Measurements from ENCODE around the gene MAP1LC3A.
A peak's percentile ranks its signal among the peaks of the same experiment; 100 is the strongest.

The MAP1LC3A gene

DNA sequence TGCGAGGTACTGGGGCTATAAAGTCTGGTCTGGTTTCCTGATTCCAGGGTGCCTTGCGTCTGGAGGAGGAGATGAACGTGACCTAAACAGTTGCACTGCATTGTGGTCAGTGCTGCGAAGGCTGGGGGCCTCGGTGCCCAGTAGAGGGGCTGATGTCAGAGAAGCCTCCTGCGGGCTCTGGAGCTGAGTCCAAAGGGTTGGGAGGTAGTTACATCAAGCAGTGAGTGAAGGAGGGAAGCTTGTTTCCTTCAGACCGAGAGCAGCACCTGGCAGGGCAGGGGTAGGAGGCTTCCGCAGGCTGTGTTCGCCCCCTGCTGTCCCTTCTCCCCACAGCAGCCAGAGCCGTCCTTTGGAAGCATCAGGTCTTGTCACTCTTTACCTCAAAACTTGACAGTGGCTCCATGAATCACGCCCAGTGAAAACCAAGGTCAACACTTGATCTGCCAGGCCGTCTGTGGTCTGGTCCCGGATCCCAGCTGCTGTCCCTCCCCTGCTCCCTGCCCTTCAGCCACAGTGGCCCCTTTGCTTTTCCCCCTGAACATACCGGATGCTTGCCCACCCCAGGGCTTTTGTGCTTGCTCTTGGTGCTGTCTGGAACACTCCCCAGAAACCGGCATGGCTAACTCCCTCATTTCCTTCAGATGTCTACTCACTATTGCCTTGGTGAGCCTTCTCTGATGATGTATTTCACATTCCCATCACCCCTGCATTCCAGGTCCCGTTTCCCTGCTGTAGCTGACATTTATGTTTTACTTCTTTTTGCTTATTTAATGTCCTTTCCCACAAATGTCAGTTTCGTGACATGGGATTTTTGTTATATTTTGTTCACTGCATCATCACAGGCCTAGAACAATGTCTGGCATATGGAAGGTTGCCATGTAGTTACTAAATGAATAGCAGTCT is 35.3 kb upstream of the MAP1LC3A start:
- Mint-ChIP-seq H3K4me1 (ENCODE audit: low read depth) (peaks cover 46% of the 10 kb centered on the region), H3K27ac (peak overlapping the region; percentile 41), H3K36me3 (ENCODE audit: low read depth) (peaks cover 76% of the 10 kb centered on the region), H3K9me3 (no peaks in the 10 kb centered on the region), H3K27me3 (no peaks in the 10 kb centered on the region), H3K4me3 (peak overlapping the region; percentile 3)
- DNase-seq: peak; percentile 69

DNA sequence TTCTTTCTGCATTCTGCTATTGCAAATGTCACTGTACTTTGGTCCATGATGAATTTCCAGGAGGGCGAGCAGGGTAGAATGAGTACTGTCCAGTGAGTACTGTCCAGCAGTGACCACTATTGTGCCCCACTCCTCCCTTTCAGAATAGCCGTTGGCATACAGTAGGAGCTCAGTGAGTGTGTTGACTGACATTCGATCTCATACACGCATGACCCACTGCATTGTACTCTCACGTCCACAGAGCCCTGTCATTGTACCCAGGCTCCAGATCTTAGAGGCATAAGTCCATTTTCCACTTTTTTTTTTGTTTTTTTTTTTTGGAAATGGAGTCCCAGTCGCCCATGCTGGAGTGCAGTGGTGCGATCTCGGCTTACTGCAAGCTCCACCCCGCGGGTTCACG is 34.1 kb upstream of the MAP1LC3A start:
- Mint-ChIP-seq H3K9me3 (no peaks in the 10 kb centered on the region), H3K4me3 (no peak overlapping the region), H3K4me1 (ENCODE audit: low read depth) (peaks cover 37% of the 10 kb centered on the region), H3K36me3 (ENCODE audit: low read depth) (peaks cover 81% of the 10 kb centered on the region), H3K27me3 (no peaks in the 10 kb centered on the region), H3K27ac (peak overlapping the region; percentile 47)
- no peak for DNase-seq

DNA sequence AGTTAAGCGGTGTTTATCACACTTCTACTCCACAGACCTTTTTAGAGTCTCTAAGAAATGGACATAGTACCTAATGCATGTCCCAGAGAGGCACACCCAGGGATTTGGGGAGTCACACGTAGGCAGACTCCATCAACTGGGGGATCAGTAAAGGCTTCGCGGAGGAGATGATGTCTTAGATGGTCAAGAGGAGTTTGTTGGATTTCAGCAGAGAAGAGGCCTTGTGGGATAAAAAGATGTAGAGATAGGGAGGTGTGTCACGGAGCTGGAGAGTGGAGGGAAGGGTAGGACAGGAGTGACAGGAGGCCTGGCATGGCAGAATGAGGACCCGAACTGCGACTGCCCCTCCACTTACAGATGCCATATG is 33.2 kb upstream of the MAP1LC3A start:
- Mint-ChIP-seq H3K27ac (no peak overlapping the region), H3K4me3 (no peak overlapping the region), H3K27me3 (no peaks in the 10 kb centered on the region), H3K9me3 (no peaks in the 10 kb centered on the region), H3K36me3 (ENCODE audit: low read depth) (peaks cover 83% of the 10 kb centered on the region), H3K4me1 (ENCODE audit: low read depth) (peaks cover 33% of the 10 kb centered on the region)
- no peak for DNase-seq

DNA sequence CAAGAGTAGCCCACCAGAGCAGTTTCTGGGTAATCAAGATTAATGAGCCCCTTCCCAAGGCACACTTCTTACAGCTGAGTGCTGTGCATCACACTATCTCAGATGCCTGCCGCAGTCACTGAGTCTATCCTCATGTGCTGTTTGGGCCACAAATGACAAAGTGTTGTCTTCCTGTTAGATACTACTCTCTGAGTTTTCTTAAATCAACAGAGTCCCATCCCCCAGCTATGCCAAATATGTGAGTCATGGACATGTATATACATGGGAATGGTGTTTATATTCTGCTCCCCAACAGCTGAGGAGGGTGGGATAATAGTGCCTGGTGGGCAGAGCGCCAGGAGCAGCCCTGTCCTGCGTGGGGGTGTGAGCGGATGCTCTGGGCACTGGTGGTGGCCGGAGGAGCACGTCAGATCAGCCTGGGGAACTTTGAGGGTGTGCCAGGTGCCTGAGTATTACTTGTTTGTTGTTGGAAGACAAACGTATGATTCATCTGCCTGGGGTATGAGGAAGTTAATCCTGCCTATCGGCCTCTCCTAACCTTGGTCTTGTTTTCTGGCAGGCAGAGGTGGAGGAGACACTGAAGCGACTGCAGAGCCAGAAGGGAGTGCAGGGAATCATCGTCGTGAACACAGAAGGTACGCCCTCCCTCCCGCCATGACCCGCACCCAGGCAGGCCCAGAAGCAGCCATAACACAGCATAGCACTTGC is 32.7 kb upstream of the MAP1LC3A start:
- Mint-ChIP-seq H3K27me3 (no peaks in the 10 kb centered on the region), H3K27ac (peak overlapping the region; percentile 9), H3K36me3 (ENCODE audit: low read depth) (peaks cover 85% of the 10 kb centered on the region), H3K9me3 (no peaks in the 10 kb centered on the region), H3K4me3 (no peak overlapping the region), H3K4me1 (ENCODE audit: low read depth) (peaks cover 33% of the 10 kb centered on the region)
- DNase-seq: no peak

DNA sequence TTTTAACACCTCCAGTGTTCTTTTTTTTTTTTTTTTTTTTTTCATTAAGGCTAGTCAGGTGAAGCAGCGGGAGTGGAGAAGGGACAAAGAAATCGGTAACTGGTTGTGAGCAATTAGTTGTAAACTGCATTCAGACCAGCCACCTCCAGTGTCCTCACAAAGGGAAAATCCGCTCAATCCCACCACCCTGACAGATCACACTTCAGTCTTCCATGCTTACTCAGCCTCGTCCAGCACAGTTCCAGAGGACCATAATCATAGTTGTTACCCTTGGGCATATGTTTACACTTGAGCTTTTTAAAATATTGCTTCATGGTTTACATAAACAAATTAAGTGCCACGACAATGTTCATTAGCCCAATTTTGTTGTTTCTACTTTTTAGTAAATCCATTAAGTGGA is 32.1 kb upstream of the MAP1LC3A start:
- Mint-ChIP-seq H3K9me3 (no peaks in the 10 kb centered on the region), H3K4me1 (ENCODE audit: low read depth) (peaks cover 30% of the 10 kb centered on the region), H3K27ac (no peak overlapping the region), H3K36me3 (ENCODE audit: low read depth) (peaks cover 85% of the 10 kb centered on the region), H3K4me3 (no peak overlapping the region), H3K27me3 (no peaks in the 10 kb centered on the region)
- no peak for DNase-seq

DNA sequence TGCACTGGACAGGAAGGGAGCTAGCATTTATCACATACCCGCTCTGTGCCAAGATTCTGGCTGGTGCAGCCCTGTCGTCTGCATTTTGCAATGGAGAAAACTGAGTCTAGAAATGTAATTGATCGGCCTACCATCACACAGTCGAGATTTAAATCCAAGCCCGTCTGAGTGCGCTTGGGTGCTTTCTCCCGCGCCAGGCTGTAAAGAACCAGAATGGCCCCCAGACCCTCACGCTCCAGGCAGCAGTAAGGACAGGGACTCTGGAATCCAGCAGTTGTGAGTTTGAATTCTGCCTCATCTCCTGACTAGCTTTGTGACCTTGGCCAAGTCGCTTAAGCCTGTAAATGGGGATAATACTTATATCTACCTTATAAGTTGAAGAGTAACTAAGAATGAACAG is 31.5 kb upstream of the MAP1LC3A start:
- Mint-ChIP-seq H3K4me3 (no peak overlapping the region), H3K27me3 (no peaks in the 10 kb centered on the region), H3K9me3 (no peaks in the 10 kb centered on the region), H3K36me3 (ENCODE audit: low read depth) (peaks cover 84% of the 10 kb centered on the region), H3K27ac (no peak overlapping the region), H3K4me1 (ENCODE audit: low read depth) (peaks cover 27% of the 10 kb centered on the region)
- DNase-seq: no peak

DNA sequence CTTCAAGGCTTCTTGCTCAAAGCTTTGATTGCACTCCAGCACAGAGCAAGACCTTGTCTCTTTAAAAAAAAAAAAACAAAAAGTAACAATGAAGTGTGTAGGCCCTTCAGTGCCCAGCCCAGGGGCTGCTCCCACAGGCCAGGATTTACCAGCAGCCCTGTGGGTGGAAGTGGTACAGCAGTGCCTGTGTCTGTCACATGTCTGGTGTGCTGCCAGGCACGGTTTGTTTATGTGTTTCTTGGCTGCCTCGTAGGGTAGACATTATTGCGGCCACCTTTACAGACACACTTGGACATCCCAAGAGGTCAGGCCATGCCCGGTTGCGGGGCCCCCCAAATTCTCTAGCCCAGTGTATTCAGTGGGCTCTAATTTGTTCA is 29.6 kb upstream of the MAP1LC3A start:
- no peak for DNase-seq
- Mint-ChIP-seq H3K27ac (no peak overlapping the region), H3K36me3 (ENCODE audit: low read depth) (peaks cover 81% of the 10 kb centered on the region)

DNA sequence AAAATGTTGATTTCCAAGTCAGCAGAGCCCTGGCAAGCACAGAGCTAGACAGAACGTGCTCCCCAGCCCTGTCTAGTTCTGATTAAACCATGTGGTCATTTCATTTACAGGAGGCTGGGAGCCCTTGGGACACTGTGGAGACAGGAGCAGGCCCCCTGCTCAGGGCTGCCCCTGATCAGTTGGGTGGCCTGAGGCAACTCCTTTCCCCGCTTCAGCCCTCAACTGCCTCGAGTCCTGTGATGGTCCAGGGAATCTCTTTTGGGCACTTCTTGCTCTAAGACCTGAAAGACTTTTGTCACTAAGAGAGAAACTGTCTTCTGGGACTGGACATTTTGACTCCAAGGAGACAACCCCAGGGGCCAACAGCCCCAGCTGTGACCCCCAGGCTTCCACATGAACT is 28.8 kb upstream of the MAP1LC3A start:
- Mint-ChIP-seq H3K4me1 (ENCODE audit: low read depth) (peaks cover 5% of the 10 kb centered on the region), H3K9me3 (no peaks in the 10 kb centered on the region), H3K27me3 (no peaks in the 10 kb centered on the region), H3K27ac (peak overlapping the region; percentile 55), H3K4me3 (no peak overlapping the region), H3K36me3 (ENCODE audit: low read depth) (peaks cover 82% of the 10 kb centered on the region)
- DNase-seq: no peak

More for the DNA sequence above, 29.6 kb upstream of the MAP1LC3A start:
- H3K4me3 Mint-ChIP-seq: no peak overlapping the region
- peaks cover 9% of the 10 kb centered on the region for H3K4me1 Mint-ChIP-seq (ENCODE audit: low read depth)
- no peaks in the 10 kb centered on the region for H3K27me3 Mint-ChIP-seq
- no peaks in the 10 kb centered on the region for H3K9me3 Mint-ChIP-seq

DNA sequence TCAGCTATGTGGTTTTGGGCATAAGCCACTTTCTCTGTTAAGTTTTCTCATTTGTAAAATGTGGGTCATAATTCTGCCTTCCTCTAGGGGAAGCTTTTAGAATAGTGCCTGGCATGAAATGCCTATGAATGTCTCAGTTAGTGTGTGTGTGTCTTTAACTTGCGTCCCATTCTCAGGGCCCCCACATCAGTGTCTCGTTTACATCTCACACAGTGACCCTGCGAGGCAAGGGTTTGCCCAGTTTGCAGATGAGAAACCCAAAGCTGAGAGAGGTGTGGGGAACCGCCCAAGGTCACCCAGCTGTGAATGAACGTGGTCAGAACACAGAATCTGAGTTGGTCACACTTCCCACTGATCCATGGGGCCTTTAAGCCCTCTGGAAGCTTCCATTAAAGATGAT is 28.2 kb upstream of the MAP1LC3A start:
- H3K4me3 Mint-ChIP-seq: no peak overlapping the region
- no peak for DNase-seq
- no peaks in the 10 kb centered on the region for H3K9me3 Mint-ChIP-seq
- H3K27ac Mint-ChIP-seq: peak overlapping the region; percentile 8
- peaks cover 83% of the 10 kb centered on the region for H3K36me3 Mint-ChIP-seq (ENCODE audit: low read depth)
- H3K4me1 Mint-ChIP-seq (ENCODE audit: low read depth): peaks cover 5% of the 10 kb centered on the region
- no peaks in the 10 kb centered on the region for H3K27me3 Mint-ChIP-seq

DNA sequence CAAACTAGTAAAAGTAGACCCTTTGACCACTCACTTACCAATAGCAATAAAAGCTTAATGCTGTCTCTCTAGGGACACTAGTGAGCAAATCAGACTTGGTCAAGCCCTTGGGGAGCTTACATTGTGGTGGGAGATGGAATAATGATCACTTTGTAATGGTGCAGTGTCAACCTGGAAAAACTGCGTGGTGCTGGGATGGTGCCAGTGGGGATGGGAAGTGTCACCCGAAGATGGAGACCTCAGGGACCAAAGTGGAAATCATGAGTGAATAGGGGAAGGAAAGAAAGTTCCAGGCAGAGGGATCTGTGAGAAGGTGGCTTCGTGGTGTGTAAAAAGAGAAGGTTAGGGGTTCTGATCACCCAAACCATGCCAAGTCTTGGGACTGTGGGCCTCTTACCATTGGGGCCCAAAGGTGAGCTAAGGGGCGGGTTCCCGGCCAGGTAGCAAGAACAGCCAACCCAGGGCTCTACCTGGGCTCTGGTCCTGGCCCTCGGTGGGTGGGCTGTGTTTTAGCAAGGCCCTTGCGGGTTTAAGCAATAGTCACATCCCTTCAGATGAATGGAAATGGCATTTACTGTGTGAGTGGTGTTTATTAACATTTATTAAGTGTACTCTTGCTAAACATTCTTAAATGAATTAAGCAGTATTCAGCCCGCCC is 26.8 kb upstream of the MAP1LC3A start:
- DNase-seq: no peak
- H3K27ac Mint-ChIP-seq: peak overlapping the region; percentile 13

DNA sequence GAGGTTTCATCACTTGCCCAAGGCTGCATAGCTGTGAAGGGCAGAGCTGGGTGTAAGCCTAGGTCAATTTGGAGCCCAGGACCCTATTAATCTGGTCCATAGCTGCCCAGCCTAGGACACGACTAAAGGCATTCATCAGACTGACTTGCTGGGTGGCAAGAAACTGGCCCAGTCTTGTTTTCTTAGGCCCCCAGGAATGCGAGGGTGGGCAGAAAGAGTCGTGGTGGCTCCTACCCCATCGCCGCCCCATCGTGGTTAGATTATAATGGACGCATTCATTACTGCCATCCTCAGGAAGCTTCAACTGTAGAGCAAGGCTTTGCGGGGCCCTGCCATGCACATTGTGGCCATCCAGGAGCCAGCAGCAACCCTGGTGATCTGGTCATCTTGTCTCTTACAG is 26.2 kb upstream of the MAP1LC3A start:
- peaks cover 85% of the 10 kb centered on the region for H3K36me3 Mint-ChIP-seq (ENCODE audit: low read depth)
- no peak for DNase-seq
- H3K27ac Mint-ChIP-seq: peak overlapping the region; percentile 19
- no peaks in the 10 kb centered on the region for H3K9me3 Mint-ChIP-seq
- H3K4me3 Mint-ChIP-seq: no peak overlapping the region
- H3K27me3 Mint-ChIP-seq: no peaks in the 10 kb centered on the region
- peaks cover 5% of the 10 kb centered on the region for H3K4me1 Mint-ChIP-seq (ENCODE audit: low read depth)

More for the DNA sequence above, 26.8 kb upstream of the MAP1LC3A start:
- Mint-ChIP-seq H3K36me3 (ENCODE audit: low read depth) (peaks cover 85% of the 10 kb centered on the region), H3K4me1 (ENCODE audit: low read depth) (peaks cover 5% of the 10 kb centered on the region), H3K27me3 (no peaks in the 10 kb centered on the region), H3K9me3 (no peaks in the 10 kb centered on the region), H3K4me3 (no peak overlapping the region)

DNA sequence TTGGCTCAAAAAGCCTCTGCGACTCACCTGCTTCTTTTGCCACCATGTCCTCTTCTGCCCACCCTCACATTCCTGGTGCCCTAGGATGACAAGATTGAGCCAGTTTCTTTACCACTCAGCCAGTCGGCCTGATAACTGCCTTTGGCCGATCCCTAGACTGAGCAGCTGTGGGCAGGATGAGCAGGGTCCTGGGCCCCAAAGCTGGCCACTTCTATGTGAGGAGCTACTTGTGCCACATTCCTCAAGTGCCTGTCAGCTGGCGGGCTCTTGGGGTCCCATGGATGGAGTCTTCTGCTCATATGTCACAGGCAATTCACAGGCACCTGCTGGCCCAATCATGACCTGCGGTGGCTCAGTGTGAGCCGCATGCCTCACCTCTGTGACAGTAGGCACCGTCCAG is 25.8 kb upstream of the MAP1LC3A start:
- H3K4me1 Mint-ChIP-seq (ENCODE audit: low read depth): peaks cover 5% of the 10 kb centered on the region
- H3K9me3 Mint-ChIP-seq: no peaks in the 10 kb centered on the region
- no peaks in the 10 kb centered on the region for H3K27me3 Mint-ChIP-seq
- H3K27ac Mint-ChIP-seq: peak overlapping the region; percentile 19
- no peak overlapping the region for H3K4me3 Mint-ChIP-seq
- DNase-seq: no peak
- peaks cover 85% of the 10 kb centered on the region for H3K36me3 Mint-ChIP-seq (ENCODE audit: low read depth)

DNA sequence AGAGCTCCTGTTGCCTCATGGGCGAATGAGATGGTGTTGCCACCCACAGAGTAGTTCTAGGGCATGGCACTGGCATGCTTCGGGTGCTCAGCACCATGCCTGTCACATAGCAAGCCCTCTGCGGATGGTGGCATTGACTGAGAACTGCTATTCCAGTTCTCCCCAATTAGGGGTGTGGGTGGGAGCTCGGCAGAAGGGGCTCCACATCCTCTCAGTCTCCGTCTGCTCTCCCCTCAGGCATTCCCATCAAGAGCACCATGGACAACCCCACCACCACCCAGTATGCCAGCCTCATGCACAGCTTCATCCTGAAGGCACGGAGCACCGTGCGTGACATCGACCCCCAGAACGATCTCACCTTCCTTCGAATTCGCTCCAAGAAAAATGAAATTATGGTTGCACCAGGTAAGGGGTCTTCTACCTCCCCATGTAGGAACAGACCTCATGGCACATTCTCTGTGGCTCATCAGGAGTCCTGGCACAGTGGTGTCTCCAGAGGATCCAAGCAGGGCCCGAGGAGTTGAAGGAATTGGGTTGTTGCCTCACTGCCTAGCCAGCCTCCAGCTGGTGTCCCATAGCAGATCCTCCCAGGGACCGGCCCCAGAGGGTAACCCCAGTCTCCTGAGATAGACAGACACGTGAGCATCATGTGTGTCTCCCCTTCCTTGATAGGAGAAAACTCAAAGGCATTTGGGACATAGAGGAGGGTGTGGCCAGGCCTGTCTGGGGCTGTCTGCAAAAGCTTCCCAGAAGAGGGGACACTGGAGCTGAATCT is 23.9 kb upstream of the MAP1LC3A start:
- Mint-ChIP-seq H3K4me1 (ENCODE audit: low read depth) (peaks cover 7% of the 10 kb centered on the region), H3K27ac (peak overlapping the region; percentile 27), H3K9me3 (no peaks in the 10 kb centered on the region), H3K4me3 (no peak overlapping the region), H3K36me3 (ENCODE audit: low read depth) (peaks cover 81% of the 10 kb centered on the region), H3K27me3 (no peaks in the 10 kb centered on the region)
- no peak for DNase-seq

DNA sequence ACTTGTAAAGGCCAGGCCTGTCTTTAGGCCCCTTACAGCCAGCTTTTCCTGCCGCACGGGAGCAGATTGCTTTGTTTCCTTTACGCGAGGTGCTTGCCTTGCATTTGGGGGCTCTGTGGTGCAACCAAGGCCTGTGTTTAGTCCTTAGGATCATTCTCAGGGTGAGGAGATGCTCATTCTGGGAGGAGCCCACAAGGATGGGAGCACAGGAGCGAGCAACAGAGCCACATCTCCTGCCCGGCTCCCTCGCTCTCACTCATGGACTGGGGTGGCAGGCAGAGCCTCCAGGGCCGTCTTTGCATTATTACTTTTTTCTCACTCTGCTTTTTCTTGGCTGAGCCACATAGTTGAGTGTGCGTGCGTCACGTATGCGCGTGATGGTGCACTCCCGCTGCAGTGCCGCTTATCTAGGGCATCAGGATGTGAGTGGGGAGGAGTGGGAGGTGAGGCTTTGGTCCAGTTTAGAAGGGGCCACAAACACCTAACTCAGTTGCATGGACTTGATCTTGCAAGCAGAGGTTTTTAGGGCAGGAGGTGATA is 23.1 kb upstream of the MAP1LC3A start:
- Mint-ChIP-seq H3K27me3 (no peaks in the 10 kb centered on the region), H3K4me3 (no peak overlapping the region), H3K9me3 (no peaks in the 10 kb centered on the region), H3K4me1 (ENCODE audit: low read depth) (peaks cover 8% of the 10 kb centered on the region), H3K36me3 (ENCODE audit: low read depth) (peaks cover 81% of the 10 kb centered on the region), H3K27ac (peak overlapping the region; percentile 11)
- no peak for DNase-seq

Measured in activated T-cell treated with anti-CD3 and anti-CD28 coated beads, Interleukin-2, amount 50 U/mL, for 24 hours (primary cell).